Smooth muscle cell (in vitro differentiated cells): ENCODE measurements around the gene FBXO2. TPM values are rescaled to one million over a fixed set of nuclear protein-coding genes. Genes with fewer than 3 reads are reported as not detected.

Experiments used
- DNase-seq: peaks from one replicate; lab custom pipeline; 2025; ENCODE audit not compliant: unreplicated experiment; lab: John Stamatoyannopoulos, UW
- H2AFZ ChIP-seq: fragments of 200-600 bp; sonication (generic); 2 replicates; pipeline ENCODE4 v1.6.0; 2016; ENCODE audit warnings: antibody characterized with exemption, low read depth, mild to moderate bottlenecking
- H3F3A ChIP-seq: fragments of 200-600 bp; sonication (generic); 2 replicates; pipeline ENCODE4 v1.6.0; 2017; ENCODE audit warnings: antibody characterized with exemption, low read depth
- H3K27ac ChIP-seq: fragments of 200-600 bp; sonication (generic); 2 replicates; pipeline ENCODE4 v1.5.1; 2016; ENCODE audit warnings: low read depth, mild to moderate bottlenecking
- H3K27me3 ChIP-seq: fragments of 200-600 bp; sonication (generic); 2 replicates; pipeline ENCODE4 v1.6.1; 2016; ENCODE audit warnings: low read depth, mild to moderate bottlenecking
- H3K36me3 ChIP-seq: fragments of 200-600 bp; sonication (generic); 2 replicates; pipeline ENCODE4 v1.5.1; 2016; ENCODE audit warnings: low read depth
- H3K4me1 ChIP-seq: fragments of 200-600 bp; sonication (generic); 2 replicates; pipeline ENCODE4 v1.5.1; 2016; ENCODE audit warnings: low read depth
- H3K4me2 ChIP-seq: fragments of 200-600 bp; sonication (generic); 2 replicates; pipeline ENCODE4 v1.6.0; 2016; ENCODE audit warnings: mild to moderate bottlenecking
- H3K4me3 ChIP-seq: fragments of 200-600 bp; sonication (generic); 2 replicates; pipeline ENCODE4 v1.5.1; 2016; ENCODE audit warnings: mild to moderate bottlenecking
- H3K79me2 ChIP-seq: fragments of 200-600 bp; sonication (generic); 2 replicates; pipeline ENCODE4 v1.6.0; 2016; ENCODE audit warnings: low read depth, mild to moderate bottlenecking
- H3K9ac ChIP-seq: fragments of 200-600 bp; sonication (generic); 2 replicates; pipeline ENCODE4 v1.6.0; 2016; ENCODE audit warnings: low read depth
- H3K9me3 ChIP-seq: fragments of 200-600 bp; sonication (generic); replicated peaks from 2 replicates; pipeline ENCODE4 v1.5.1; 2016; ENCODE audit warnings: low read depth
- H4K20me1 ChIP-seq: fragments of 200-600 bp; sonication (generic); 2 replicates; pipeline ENCODE4 v1.6.0; 2016; ENCODE audit warnings: low read depth
- CTCF ChIP-seq: fragments of 200-600 bp; sonication (generic); IDR thresholded peaks from 2 replicates; pipeline ENCODE4 v1.5.1; 2017; ENCODE audit warnings: borderline replicate concordance, mild to moderate bottlenecking, antibody characterized with exemption; ENCODE audit not compliant: insufficient read depth, poor library complexity, severe bottlenecking
- WGBS: methylation state at CpG from one replicate; pipeline ENCODE4 v1.1.7; 2016; ENCODE audit warnings: low lambda C conversion rate; 5-methylcytosine and 5-hydroxymethylcytosine counted together
- polyA plus RNA-seq: library from polyadenylated mRNA; unstranded; fragments of >200 nt; fragmentation: Nextera tagmentation; extraction: Ambion mirVana; gene quantifications from 2 replicates; pipeline ENCODE4 v1.2.1, GENCODE V29; 2016
- total RNA-seq: library from RNA; depleted of rRNA; stranded (reverse); fragments of >200 nt; gene quantifications from 2 replicates; pipeline ENCODE4 v1.2.3, GENCODE V29; 2014

Gene FBXO2
- total and polyA plus RNA-seq, 2 experiments from 2014 or later, result 15.5 to 15.6 TPM

GRCh38 chr1:11602424-11602823 is 51.8 kb downstream of the FBXO2 start:
- Histone ChIP-seq H4K20me1 (no peaks in the 10 kb centered on the region), H3K4me3 (no peak overlapping the region), H2AFZ (no peak overlapping the region), H3K9ac (no peak overlapping the region), H3K9me3 (no peaks in the 10 kb centered on the region), H3K79me2 (no peaks in the 10 kb centered on the region), H3K27me3 (no peaks in the 10 kb centered on the region), H3K4me2 (no peak overlapping the region), H3K36me3 (no peaks in the 10 kb centered on the region), H3F3A (no peaks in the 10 kb centered on the region), H3K27ac (no peak overlapping the region), H3K4me1 (no peaks in the 10 kb centered on the region)
- 66% methylated on average over 3 of the region's 3 CpGs for WGBS
- no peak for DNase-seq
- TF ChIP-seq CTCF, result no peak

- Histone ChIP-seq H3K4me3 (no peak overlapping the region), H3K9ac (no peak overlapping the region), H3K9me3 (no peaks in the 10 kb centered on the region), H3K27ac (no peak overlapping the region), H3K4me2 (no peak overlapping the region), H4K20me1 (no peaks in the 10 kb centered on the region), H3K27me3 (no peaks in the 10 kb centered on the region), H3K36me3 (no peaks in the 10 kb centered on the region), H3K79me2 (no peaks in the 10 kb centered on the region), H3F3A (no peaks in the 10 kb centered on the region), H3K4me1 (no peaks in the 10 kb centered on the region), H2AFZ (no peak overlapping the region)
- WGBS, result 80% methylated on average over 7 of the region's 7 CpGs
- DNase-seq, result no peak
- no peak for TF ChIP-seq CTCF
Observed at GRCh38 chr1:11600836-11601235, 53.4 kb downstream of the FBXO2 start.

GRCh38 chr1:11599891-11600576 is 54.2 kb downstream of the FBXO2 start:
- DNase-seq, result no peak
- Histone ChIP-seq H2AFZ (no peak overlapping the region), H3K9me3 (no peaks in the 10 kb centered on the region), H3K9ac (no peak overlapping the region), H3K27me3 (no peaks in the 10 kb centered on the region), H3K4me1 (no peaks in the 10 kb centered on the region), H3K4me3 (no peak overlapping the region), H3K27ac (no peak overlapping the region), H3K36me3 (no peaks in the 10 kb centered on the region), H3K4me2 (no peak overlapping the region), H3K79me2 (no peaks in the 10 kb centered on the region), H4K20me1 (no peaks in the 10 kb centered on the region), H3F3A (no peaks in the 10 kb centered on the region)
- TF ChIP-seq CTCF, result no peak
- 84% methylated on average over 6 of the region's 6 CpGs for WGBS

GRCh38 chr1:11598461-11598860 is 55.8 kb downstream of the FBXO2 start:
- Histone ChIP-seq H3K36me3 (no peaks in the 10 kb centered on the region), H3K79me2 (no peaks in the 10 kb centered on the region), H3K27ac (no peak overlapping the region), H2AFZ (no peak overlapping the region), H3F3A (no peaks in the 10 kb centered on the region), H3K4me1 (peaks cover 6% of the 10 kb centered on the region), H4K20me1 (no peaks in the 10 kb centered on the region), H3K9ac (no peak overlapping the region), H3K4me3 (no peak overlapping the region), H3K4me2 (no peak overlapping the region), H3K27me3 (no peaks in the 10 kb centered on the region), H3K9me3 (no peaks in the 10 kb centered on the region)
- TF ChIP-seq CTCF, result no peak
- DNase-seq, result no peak
- 87% methylated on average over 5 of the region's 5 CpGs for WGBS
